Left renal pelvis (tissue), 4 donors: ENCODE data around the gene C19orf47. TPM values are rescaled to one million over a fixed set of nuclear protein-coding genes. Genes with fewer than 3 reads are reported as not detected.
"Not testable (repeated sequence)": the region's sequence is repeated elsewhere in the genome, so short reads cannot be mapped to it uniquely, and the experiment has no call there.

ENCODE experiments used
- DNase-seq, 4 donors: peaks; one replicate each; pipeline ENCODE4 v3.0.0-alpha.2; 2013; ENCODE audit warnings: low read depth in 4 of 4, low spot score in 3 of 4
- polyA plus RNA-seq, 4 donors: library from polyadenylated mRNA; unstranded; fragments of 120-200 nt; gene quantifications; one replicate each; pipeline ENCODE4 v1.2.1, GENCODE V29; 2013; ENCODE audit not compliant: insufficient read length in 4 of 4

The C19orf47 gene
- polyA plus RNA-seq, 4 donors = 9.7 to 16.1 (median 12.2) TPM

DNA sequence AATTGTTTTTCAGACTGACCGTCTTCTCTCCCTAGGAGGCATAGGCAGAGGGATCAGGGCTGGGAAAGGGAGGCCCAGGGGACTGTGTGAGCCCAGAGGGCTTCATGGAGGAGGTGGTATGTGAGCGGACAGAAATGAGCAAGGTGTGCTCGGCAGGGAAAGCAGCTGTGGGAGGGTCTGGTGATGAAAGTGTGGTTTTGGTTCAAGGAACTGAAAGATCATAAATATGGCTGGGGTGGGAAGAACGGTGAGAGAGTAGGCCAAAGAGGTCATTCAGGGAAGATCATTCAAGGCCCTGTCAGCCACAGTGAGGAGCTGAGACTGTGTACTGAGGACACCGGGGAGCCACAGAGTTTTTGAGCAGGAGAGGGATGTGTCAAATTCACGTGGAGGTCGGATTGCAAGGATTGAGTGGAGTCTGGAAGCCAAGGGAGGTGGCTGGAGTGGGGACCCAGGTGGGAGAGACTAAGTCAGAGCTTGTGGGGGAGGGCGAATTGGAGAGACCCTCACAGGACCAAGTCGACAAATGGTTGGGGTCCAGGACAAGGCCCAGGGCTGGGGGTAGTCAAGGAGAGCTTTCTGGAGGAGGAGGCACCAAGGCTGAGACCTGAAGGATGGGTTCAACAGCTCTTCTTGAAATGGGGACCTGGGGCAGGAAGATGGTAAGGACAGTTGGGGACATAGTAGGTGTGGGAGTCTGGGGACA, 7.9 kb upstream of the C19orf47 start:
- DNase-seq = no peak

DNA sequence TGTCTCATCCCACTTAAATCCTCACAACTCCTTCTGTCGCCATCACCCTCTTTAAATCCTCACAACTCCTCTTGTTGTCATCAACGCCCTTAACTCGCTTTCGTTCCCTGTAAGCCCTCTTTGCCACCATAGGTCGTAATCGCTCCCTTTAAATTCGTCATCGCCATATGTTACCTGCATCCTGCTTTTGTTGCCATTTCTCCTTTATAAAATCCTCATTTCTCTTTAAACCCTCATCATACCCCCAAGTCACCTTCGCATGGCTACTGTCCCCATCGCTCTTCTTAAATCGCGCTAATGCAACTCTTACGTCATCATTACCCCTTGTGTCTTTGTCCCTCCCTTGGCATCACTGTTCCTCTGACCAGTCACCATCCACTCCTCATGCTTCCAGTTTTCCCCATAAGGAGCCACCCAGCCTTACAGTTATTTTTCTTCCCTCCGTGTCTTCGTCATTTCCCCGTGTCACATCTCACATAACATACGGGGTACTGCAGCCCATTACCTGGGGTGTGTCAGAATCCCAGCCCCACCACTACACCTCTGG, 837 bp upstream of the C19orf47 start:
- DNase-seq = peak in 1 of 4 donors; percentile 36

DNA sequence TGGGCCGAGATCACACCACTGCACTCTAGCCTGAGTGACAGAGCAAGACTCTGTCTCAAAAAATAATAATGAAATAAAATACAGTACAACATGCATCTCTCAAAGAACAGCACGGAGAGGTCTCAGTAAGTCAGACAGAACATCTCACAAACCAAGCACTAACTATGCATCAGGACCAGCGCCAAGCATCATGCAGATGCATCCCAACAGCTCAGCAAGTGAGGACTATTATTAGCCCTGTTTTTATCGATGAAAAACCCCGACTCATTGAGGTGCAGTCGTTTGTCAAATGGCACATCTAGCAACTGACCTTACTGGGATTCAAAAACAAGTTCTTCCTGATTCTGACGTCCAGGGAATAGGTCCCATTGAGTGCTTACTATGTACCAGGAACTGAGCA, 3.8 kb downstream of the C19orf47 start:
- DNase-seq = no peak

DNA sequence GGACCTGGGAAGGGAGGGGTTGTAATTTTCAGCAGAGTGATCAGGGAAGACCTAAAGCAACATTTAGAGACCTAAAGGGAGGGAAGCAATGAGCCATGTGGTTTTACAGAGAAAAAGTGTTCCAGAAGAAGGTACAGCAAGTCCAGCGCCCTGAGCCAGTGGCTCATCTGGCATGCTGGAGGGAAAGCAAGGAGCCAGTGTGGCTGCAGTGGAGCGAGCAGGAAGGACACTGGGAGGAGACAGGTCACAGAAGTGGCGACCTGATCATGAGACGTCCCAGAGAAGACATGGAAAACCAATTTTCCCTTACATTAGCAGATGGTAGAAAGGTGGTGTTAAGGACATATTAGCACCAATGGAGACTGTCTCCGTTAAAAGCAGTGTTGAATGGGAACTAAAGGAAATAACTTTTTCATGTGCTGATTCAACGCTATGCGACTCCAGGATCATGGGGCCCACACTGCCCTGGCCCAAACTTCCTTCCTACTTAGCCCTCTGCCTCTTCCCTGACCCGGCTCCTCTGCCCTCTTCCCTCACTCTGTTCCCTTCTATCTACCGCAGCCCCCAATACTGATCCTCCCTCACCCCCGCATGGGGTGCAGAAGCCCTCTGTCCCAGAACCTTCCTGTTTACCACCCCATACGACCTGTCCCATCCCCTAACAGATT, 5.4 kb downstream of the C19orf47 start:
- DNase-seq = no peak

DNA sequence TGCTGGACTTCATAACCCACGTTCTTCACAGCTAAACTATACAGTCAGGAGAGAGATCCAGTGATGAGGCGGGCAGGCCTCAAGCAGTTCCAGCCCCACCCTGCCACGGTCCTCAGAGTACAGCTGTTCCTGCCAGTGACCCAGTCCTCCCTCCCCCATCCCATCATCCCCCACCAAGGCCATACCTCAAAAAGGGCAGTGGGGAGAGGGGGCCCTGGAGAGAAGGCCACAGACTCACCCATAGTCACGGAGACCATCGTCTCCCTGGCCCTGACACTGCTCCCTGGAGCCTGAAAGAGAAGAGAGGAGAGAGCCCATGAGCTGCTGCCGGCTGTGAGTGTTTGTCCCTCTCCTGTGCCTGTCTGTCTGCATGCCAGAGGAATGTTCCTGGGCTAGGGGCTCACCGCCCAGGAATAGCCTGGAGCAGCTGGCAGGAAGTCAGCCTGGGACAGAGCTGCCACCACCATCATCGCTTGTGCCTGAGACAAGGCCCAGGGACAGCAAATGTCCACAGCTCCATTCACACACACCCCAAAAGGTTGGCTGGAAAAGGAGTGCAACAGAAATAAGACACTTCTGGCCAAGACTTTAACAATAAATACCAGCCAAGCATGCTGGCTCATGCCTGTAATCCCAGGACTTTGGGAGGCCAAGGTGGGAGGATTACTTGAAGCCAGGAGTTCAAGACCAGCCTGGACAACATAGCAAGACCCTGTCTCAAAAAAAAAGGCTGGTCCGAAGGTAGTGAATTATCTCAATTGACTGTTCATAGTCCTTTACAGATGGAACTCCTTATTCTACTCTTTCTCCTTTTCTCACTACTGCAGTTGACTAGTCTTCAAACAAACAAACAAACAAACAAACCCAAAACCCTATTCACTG, 6.4 kb downstream of the C19orf47 start:
- no peak for DNase-seq

DNA sequence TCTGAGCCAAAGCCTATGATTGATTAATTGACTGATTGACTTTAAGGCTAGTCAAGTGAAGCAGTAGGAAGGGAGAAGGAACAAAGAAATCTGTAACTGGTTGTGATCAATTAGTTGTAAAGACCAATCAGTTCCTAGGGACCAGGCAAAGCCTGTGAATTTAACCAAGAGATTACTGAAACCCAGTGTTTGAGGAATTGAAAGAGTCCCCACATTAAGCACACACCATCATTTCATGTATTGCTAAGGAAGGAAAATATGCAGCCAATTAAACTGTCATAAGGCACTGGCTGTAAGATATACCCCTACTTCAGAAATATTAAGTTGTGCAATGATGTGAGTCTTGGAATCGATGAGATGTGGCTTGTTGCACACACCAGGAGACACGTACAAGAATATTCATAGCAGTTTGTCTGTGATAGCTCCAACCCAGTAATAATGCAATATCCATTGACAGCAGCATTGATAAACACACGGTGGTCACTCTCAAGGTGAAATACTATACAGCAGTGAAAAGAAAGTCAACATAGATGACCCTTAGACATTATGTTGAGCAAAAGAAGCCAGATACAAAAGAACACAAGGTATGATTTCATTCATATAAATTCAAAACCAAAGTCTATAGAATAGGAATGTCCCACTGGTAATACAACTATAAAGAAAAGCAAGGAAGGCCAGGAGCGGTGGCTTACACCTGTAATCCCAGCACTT, 9.0 kb downstream of the C19orf47 start:
- no peak for DNase-seq

- no peak for DNase-seq
Measured at GRCh38 chr19:40337594-40337993, 10.6 kb downstream of the C19orf47 start.

- DNase-seq = no peak
Measured at GRCh38 chr19:40337107-40337506, 11.1 kb downstream of the C19orf47 start.

DNA sequence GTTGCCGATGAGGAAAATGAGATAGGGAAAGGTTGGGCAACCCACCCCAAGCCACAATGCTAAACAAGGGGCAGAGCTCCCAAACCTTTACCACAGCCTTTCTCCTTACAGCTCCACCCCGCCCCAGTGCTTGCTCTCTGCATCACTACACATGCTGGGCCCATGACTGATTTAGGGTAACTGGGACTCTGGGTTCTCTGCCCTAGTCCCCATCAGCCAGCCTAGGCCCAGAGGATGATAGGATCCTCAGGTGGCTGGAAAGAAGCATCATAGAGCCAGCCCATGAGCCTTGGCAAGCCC, 11.6 kb downstream of the C19orf47 start:
- DNase-seq = no peak

DNA sequence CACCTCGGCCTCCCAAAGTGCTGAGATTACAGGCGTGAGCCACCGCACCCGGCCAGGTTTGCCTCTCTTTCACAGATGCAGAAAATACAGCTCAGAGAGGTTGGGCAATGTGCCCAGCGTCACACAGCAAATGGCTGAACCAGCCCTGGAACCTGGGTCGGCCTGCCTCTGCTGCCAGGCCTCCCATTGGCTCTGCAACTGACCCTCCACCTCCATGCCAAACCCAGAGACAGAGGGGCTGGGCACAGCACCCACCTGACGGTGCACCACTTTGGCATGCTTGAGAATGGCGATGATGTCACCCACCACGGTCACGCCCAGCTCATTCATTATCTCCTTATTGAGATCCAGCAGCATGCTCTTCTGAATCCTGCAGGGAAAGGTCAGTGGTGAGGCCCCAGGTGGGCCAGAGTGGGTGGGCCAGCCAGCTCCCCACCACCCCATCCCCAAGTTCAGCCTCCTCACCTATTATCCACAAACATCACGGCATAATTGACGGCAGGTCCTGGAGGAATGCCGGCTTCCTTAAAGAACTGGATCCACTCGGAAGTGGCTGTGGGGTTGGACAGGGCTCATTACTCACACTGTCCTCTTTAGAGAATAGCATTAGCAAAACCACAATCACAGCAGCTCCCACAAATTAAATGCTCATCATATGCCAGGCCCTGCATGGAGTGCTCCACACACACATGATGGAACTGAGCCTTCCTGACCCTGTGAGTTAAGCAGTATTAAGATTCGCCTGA, 12.2 kb downstream of the C19orf47 start:
- DNase-seq = no peak

DNA sequence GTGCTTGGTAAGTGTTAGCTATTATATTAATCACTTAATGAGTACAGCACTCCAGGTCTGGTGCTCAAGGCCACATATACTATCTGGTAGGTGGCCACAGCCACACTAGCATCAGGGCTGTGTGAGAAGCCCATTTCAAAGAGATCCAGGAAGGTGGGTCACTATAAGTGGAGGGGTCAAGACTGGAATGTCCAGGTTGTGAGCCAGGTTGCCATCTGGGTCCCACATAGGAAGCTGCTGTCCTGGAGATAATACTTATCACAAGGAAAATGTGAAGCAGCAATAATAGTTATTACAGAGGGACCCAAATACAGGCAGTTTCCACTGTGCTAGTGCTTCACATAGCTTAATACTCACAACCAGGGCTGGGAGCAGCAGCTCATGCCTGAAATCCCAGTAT, 13.1 kb downstream of the C19orf47 start:
- no peak for DNase-seq

DNA sequence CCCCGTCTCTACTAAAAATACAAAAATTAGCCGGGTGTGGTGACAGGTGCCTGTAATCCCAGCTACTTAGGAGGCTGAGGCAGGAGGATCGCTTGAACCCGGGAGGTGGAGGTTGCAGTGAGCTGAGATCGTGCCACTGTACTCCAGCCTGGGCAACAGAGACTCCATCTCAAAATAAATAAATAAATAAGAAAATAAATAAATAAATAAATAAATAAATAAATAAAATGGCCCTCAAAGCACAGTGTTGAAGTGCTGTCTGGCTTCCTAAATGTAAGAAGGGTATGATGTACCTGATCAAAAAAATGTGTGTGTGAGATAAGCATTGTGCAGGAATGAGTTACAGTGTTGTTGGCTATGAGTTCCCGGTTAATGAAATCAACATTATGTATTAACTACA, 15.1 kb downstream of the C19orf47 start:
- not testable (repeated sequence) for DNase-seq

GRCh38 chr19:40332669-40333068, 15.5 kb downstream of the C19orf47 start:
- no peak for DNase-seq

GRCh38 chr19:40331052-40331451, 17.1 kb downstream of the C19orf47 start:
- DNase-seq = no peak

GRCh38 chr19:40326201-40326600, 22.0 kb downstream of the C19orf47 start:
- no peak for DNase-seq

DNA sequence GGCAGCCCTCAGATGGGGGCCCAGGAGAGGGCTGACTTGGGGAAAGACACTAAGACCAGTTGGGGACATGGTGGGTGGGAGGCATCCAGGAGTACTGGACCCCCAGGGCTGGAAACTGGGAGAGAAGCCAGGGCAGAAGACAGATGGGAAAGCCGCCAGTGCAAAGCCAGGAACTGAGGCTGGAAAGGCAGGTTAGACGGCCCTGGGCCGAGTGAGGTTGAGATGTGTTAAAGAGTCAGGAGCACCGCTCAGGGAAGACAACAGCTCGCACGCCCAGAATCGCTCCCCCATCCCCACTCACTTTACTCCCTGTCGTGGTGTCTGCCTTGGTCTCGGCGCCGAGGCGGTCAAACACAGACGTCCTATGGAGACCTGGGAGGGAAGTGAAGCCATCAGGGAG, 24.5 kb downstream of the C19orf47 start:
- DNase-seq = no peak

GRCh38 chr19:40322951-40323615, 25.1 kb downstream of the C19orf47 start:
- DNase-seq = no peak

- no peak for DNase-seq
Measured at GRCh38 chr19:40322271-40322610, 26.0 kb downstream of the C19orf47 start.

DNA sequence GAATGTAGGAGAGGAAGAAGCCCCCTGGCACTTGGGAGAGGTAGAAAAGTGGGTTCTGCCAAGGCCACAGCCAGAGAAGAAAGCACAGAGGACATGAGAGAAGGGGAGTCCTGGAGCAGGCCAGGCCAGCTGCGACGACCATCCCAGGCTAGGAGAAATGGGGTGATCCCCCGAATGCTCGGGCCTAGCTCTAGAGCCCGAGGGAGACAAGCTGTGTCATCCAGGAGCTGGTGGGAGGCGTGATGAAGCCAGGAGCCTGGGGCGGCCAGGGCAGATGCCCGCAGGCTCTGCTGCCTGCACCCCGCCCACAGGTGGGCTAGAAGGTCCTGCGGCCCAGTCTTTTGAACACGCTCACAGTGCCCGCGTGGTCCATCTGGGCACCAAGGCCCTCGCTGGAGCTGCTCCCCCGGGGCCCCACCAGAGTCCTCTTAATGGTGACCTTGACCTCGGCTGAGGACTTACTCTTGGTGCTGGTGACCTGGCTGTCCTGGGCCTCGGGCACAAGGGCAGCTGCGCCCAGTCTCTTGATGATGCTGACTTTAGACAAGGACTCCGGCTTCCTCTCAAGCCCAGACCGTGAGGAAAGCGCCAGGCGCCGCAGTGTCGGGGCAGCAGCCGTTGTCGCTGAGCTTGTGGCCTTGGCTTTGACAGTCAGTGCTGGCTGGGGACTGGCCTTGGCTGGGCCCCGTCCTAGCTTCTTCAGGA, 26.5 kb downstream of the C19orf47 start:
- DNase-seq = no peak
